GM12878 (cell line): ENCODE measurements around the gene UTP3. TPM values are rescaled to one million over a fixed set of nuclear protein-coding genes. Genes with fewer than 3 reads are reported as not detected.

Source experiments
- BRCA1 ChIP-seq: IDR thresholded peaks from 2 replicates; pipeline ENCODE4 v1.6.1; 2011; ENCODE audit warnings: low read depth, low read length, improper control_type of control experiment
- CBFB ChIP-seq: IDR thresholded peaks from 2 replicates; pipeline ENCODE4 v1.6.1; 2016; ENCODE audit warnings: antibody characterized with exemption, low read depth
- CBX5 ChIP-seq: sonication (generic); IDR thresholded peaks from 2 replicates; pipeline ENCODE4 v1.6.1; 2016; ENCODE audit warnings: low read depth, moderate library complexity, mild to moderate bottlenecking, inconsistent platforms
- CHD2 ChIP-seq: IDR thresholded peaks from 2 replicates; pipeline ENCODE4 v1.6.1; 2011; ENCODE audit warnings: low read depth, low read length, improper control_type of control experiment, borderline replicate concordance
- CREM ChIP-seq: IDR thresholded peaks from 2 replicates; pipeline ENCODE4 v1.6.1; 2014; ENCODE audit warnings: antibody characterized with exemption, low read depth
- EGR1 ChIP-seq, 2 experiments: IDR thresholded peaks; 1 replicate in 1 of 2; 2 replicates in 1 of 2; pipeline ENCODE4 v1.6.1; 2011 to 2012; ENCODE audit warnings: low read depth in 2 of 2, low read length in 2 of 2, borderline replicate concordance in 1 of 2, mild to moderate bottlenecking in 1 of 2, moderate library complexity in 1 of 2
- HDAC6 ChIP-seq: fragments of 200-600 bp; sonication (generic); IDR thresholded peaks from one replicate; pipeline ENCODE4 v1.8.0; 2017; ENCODE audit warnings: antibody characterized with exemption; ENCODE audit not compliant: unreplicated experiment
- IKZF2 ChIP-seq, 2 experiments: fragments of 450-650 bp; IDR thresholded peaks; 2 replicates each; pipeline ENCODE4 v1.6.1; 2017; ENCODE audit warnings: mild to moderate bottlenecking in 2 of 2, moderate library complexity in 2 of 2
- MEF2B ChIP-seq: fragments of 450-650 bp; IDR thresholded peaks from 2 replicates; pipeline ENCODE4 v1.6.1; 2018; ENCODE audit warnings: mild to moderate bottlenecking, moderate library complexity; ENCODE audit not compliant: partially characterized antibody, poor library complexity, severe bottlenecking
- MXI1 ChIP-seq: fragments of 150-350 bp; IDR thresholded peaks from 2 replicates; pipeline ENCODE4 v1.6.1; 2011; ENCODE audit warnings: low read depth, mild to moderate bottlenecking, inconsistent platforms, low read length, improper control_type of control experiment
- NFIC ChIP-seq: IDR thresholded peaks from 2 replicates; pipeline ENCODE4 v1.6.1; 2012; ENCODE audit warnings: low read depth, mild to moderate bottlenecking, inconsistent platforms, low read length, moderate library complexity
- NFYB ChIP-seq: IDR thresholded peaks from 2 replicates; pipeline ENCODE4 v1.6.1; 2011; ENCODE audit warnings: low read depth, mild to moderate bottlenecking, low read length, improper control_type of control experiment, moderate library complexity; ENCODE audit not compliant: insufficient read depth
- NKRF ChIP-seq: fragments of 450-650 bp; conservative IDR thresholded peaks from 2 replicates; pipeline ENCODE4 v1.6.1; 2017; ENCODE audit warnings: mild to moderate bottlenecking, moderate library complexity
- NR2F1 ChIP-seq: fragments of 450-650 bp; conservative IDR thresholded peaks from 2 replicates; pipeline ENCODE4 v1.6.1; 2017; ENCODE audit warnings: mild to moderate bottlenecking
- PRDM15 ChIP-seq: fragments of 450-650 bp; formaldehyde crosslinking; IDR thresholded peaks from 2 replicates; pipeline ENCODE4 v1.4.0; 2020; ENCODE audit warnings: mild to moderate bottlenecking, moderate library complexity
- RELB ChIP-seq: fragments of 450-650 bp; IDR thresholded peaks from 2 replicates; pipeline ENCODE4 v1.6.1; 2017; ENCODE audit warnings: low read depth, mild to moderate bottlenecking, moderate library complexity
- RUNX3 ChIP-seq: IDR thresholded peaks from 2 replicates; pipeline ENCODE4 v1.6.1; 2012; ENCODE audit warnings: low read length, inconsistent platforms
- SIN3A ChIP-seq: IDR thresholded peaks from 2 replicates; pipeline ENCODE4 v1.6.1; 2012; ENCODE audit warnings: low read depth, low read length, improper control_type of control experiment
- SRF ChIP-seq, 2 experiments: IDR thresholded peaks; 2 replicates each; pipeline ENCODE4 v1.6.1; 2011; ENCODE audit warnings: low read depth in 2 of 2, low read length in 2 of 2, mild to moderate bottlenecking in 1 of 2, moderate library complexity in 1 of 2
- YY1 ChIP-seq: IDR thresholded peaks from 2 replicates; pipeline ENCODE4 v1.6.1; 2011; ENCODE audit warnings: low read depth, mild to moderate bottlenecking, low read length
- ZZZ3 ChIP-seq: IDR thresholded peaks from 2 replicates; pipeline ENCODE4 v1.6.1; 2011; ENCODE audit warnings: low read depth; ENCODE audit not compliant: control insufficient read depth, insufficient read length
- polyA plus RNA-seq, 11 experiments: library from polyadenylated mRNA; depleted of rRNA in 4 of 11; unstranded in 6 of 11; stranded (reverse) in 5 of 11; fragments of >200 nt; fragmentation: Nextera tagmentation in 4 of 11; fragmentation: Illumina TruSeq in 1 of 11; extraction: Ambion mirVana in 4 of 11; extraction: Trizol in 1 of 11; gene quantifications; 1 replicate in 1 of 11; 2 replicates in 10 of 11; pipeline versions ENCODE4 v1.2.1 to v1.2.3, GENCODE V29; 2011 to 2016; ENCODE audit warnings: inconsistent platforms in 2 of 11, missing spikeins in 2 of 11, low read depth in 1 of 11
- total RNA-seq, 4 experiments: library from RNA; depleted of rRNA in 3 of 4; stranded (reverse); fragments of >200 nt in 3 of 4; fragmentation: Illumina TruSeq in 1 of 4; extraction: Trizol in 1 of 4; gene quantifications; 2 replicates each; pipeline versions ENCODE4 v1.2.1 to v1.2.3, GENCODE V29; 2013 to 2021

UTP3 gene
- total and polyA plus RNA-seq, 10 of the 15 experiments (the other 5 are each of a cell fraction or from before 2014, with no cell fraction given) = 15.8 to 60.7 (median 22.5) TPM

DNA sequence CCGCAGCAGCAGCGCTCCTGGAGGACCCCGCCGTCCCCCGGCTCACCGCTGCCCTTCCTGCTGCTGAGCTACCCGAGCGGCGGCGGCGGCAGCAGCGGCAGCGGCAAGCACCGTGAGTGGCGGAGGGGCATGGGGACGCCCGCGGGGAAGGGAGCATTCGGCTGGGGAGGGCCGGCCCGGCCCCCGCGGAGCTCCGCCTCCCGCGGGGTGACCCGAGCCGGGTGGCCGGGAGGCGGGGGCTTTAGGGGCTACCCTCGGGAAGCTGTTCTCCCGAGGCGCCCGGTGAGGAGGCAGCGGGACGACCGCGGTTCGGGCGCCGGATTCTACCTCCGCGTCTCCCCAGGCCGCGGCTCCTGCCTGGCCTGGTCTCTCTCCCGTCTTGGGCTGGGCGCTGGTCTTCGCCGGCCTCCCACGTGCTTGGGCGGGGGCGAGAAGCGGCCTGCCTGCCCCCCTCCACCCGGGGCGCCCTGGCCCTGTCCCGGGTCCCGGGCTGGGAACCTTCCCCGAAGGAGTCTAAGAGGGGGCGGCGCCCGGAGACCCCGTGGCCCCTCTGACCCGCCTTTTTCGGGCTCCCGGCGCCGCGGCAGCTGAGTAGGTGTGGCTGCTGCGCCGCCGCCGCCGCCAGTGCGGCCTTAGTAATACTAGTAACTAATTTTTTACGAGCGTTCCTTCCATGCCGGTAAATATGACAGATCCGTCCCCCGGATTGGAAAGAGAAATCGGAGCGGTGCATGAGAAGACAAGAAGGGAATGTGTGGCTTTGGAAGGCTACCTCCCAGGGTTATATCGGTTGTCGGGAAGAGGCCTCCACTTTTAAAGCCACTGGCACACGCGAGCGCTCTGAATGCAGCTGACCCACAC is 17.1 kb downstream of the UTP3 start (continued):
- TF ChIP-seq NKRF = peak; percentile 52
- no peak for TF ChIP-seq CHD2
- TF ChIP-seq YY1 = peak; percentile 27; the same call in 1 of the 2 replicates
- no peak for TF ChIP-seq HDAC6
- peak in 1 of 2 experiments; percentile 86; a peak in 1 of 3 replicates for TF ChIP-seq EGR1 (IDR thresholded peaks at IDR 0.05; ENCODE audit: borderline replicate concordance in 1 of 2, low read depth in 2 of 2, low read length in 2 of 2)
- no peak for TF ChIP-seq ZZZ3
- TF ChIP-seq RELB = peak; percentile 47; the same call in 1 of the 2 replicates
- TF ChIP-seq CBX5 = peak; percentile 76; the same call in 1 of the 2 replicates
- peak; percentile 30 for TF ChIP-seq MEF2B
- no peak for TF ChIP-seq CBFB
- 0 out of 2 replicates have a peak, but pooled peaks have one; percentile 22 for TF ChIP-seq RUNX3
- peak; percentile 43 to 57; a peak in 3 of 4 replicates for TF ChIP-seq IKZF2 (IDR thresholded peaks at IDR 0.05)
- no peak for TF ChIP-seq PRDM15
- 0 out of 4 replicates have a peak, but pooled peaks of 1 of the 2 experiments have one; percentile 15 for TF ChIP-seq SRF (IDR thresholded peaks at IDR 0.05; ENCODE audit: low read depth in 2 of 2, low read length in 2 of 2)
- TF ChIP-seq NFIC = 0 out of 2 replicates have a peak, but pooled peaks have one; percentile 29
- peak; percentile 28; the same call in 1 of the 2 replicates for TF ChIP-seq CREM
- TF ChIP-seq SIN3A = peak; percentile 10; the same call in 1 of the 2 replicates
- TF ChIP-seq BRCA1 = no peak
- no peak for TF ChIP-seq NFYB
- peak; percentile 75 for TF ChIP-seq NR2F1
- TF ChIP-seq MXI1 = peak; percentile 64; the same call in 1 of the 2 replicates
